Measurements from ENCODE around the gene MGAT1.

DNA sequence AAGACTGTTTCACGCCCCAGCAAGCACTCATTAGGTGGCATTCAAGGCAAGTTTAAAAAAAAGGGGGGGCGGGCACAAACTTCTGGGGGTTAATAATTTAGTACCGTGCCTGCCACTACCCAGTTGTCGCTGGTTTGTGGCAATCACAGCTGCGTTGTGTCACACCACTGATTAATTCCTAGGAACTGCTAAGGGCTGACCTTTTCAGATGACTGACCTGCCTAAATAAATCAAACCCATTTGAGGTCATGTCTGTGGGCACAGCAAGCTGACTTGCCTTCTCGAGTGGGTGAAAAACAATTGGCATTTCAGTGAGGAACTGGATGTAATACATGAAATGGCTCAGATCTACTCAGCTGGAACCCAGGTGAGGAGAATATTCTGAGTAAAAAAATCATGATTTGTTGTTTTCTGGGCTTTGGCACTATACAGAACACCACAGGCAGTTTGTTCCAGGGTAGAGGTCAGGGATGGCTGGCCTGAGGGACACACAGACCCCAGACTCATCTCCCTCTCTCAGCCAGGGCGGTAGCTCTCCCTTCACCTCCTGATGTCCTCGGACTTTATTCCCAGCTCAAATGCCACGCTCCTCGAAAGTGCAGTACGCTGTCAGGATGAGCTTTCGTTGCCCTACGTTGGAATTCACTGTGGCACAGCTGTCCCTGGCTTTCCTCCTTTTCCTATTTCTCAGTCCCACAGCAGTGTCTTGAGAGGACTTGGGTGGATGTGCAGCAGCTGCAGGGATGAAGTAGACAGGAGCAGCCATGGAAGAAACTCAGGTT, 15.5 kb upstream of the MGAT1 start:
- TF ChIP-seq, protein P1, sequence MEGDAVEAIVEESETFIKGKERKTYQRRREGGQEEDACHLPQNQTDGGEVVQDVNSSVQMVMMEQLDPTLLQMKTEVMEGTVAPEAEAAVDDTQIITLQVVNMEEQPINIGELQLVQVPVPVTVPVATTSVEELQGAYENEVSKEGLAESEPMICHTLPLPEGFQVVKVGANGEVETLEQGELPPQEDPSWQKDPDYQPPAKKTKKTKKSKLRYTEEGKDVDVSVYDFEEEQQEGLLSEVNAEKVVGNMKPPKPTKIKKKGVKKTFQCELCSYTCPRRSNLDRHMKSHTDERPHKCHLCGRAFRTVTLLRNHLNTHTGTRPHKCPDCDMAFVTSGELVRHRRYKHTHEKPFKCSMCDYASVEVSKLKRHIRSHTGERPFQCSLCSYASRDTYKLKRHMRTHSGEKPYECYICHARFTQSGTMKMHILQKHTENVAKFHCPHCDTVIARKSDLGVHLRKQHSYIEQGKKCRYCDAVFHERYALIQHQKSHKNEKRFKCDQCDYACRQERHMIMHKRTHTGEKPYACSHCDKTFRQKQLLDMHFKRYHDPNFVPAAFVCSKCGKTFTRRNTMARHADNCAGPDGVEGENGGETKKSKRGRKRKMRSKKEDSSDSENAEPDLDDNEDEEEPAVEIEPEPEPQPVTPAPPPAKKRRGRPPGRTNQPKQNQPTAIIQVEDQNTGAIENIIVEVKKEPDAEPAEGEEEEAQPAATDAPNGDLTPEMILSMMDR (conservative IDR thresholded peaks at IDR 0.05; ENCODE audit: low read depth, low read length), result no peak
- no peak for TF ChIP-seq EZH2 (IDR thresholded peaks at IDR 0.05; ENCODE audit: low read length, unreplicated experiment)
- no peak for TF ChIP-seq EZH2phosphoT487 (IDR thresholded peaks at IDR 0.05; ENCODE audit: borderline replicate concordance, low read length)

Data from PC-3 (cell line).